Subcutaneous abdominal adipose tissue (tissue), 5 donors: ENCODE data around the gene CDH22.

Experiments
- H3K27ac ChIP-seq: one replicate; pipeline ENCODE4 v1.7.0; 2013; ENCODE audit warnings: low read depth, mild to moderate bottlenecking, inconsistent platforms, low read length, moderate library complexity
- H3K27me3 ChIP-seq, 5 donors: one replicate each; pipeline ENCODE4 v1.7.0; 2013; ENCODE audit warnings: low read length in 5 of 5, inconsistent platforms in 1 of 5; ENCODE audit not compliant: control insufficient read depth in 5 of 5, insufficient read depth in 4 of 5
- H3K36me3 ChIP-seq, 5 donors: one replicate each; pipeline ENCODE4 v1.7.0; 2013; ENCODE audit warnings: low read length in 5 of 5; ENCODE audit not compliant: control insufficient read depth in 5 of 5, insufficient read depth in 5 of 5
- H3K4me1 ChIP-seq, 5 donors: one replicate each; pipeline ENCODE4 v1.7.0; 2013; ENCODE audit warnings: low read length in 5 of 5, mild to moderate bottlenecking in 3 of 5, moderate library complexity in 1 of 5; ENCODE audit not compliant: control insufficient read depth in 5 of 5, insufficient read depth in 5 of 5
- H3K4me3 ChIP-seq, 5 donors: one replicate each; pipeline ENCODE4 v1.7.0; 2013; ENCODE audit warnings: low read length in 5 of 5, low read depth in 1 of 5
- H3K9ac ChIP-seq, 5 donors: one replicate each; pipeline ENCODE4 v1.7.0; 2013; ENCODE audit warnings: low read length in 5 of 5, mild to moderate bottlenecking in 4 of 5, moderate library complexity in 3 of 5
- H3K9me3 ChIP-seq, 5 donors: one replicate each; pipeline ENCODE4 v1.7.0; 2013; ENCODE audit warnings: low read length in 5 of 5; ENCODE audit not compliant: control insufficient read depth in 5 of 5
- donor health status: healthy.
- donor health status: healthy.
- donor health status: healthy.
- donor health status: healthy.
- donor health status: healthy.

The CDH22 gene

DNA sequence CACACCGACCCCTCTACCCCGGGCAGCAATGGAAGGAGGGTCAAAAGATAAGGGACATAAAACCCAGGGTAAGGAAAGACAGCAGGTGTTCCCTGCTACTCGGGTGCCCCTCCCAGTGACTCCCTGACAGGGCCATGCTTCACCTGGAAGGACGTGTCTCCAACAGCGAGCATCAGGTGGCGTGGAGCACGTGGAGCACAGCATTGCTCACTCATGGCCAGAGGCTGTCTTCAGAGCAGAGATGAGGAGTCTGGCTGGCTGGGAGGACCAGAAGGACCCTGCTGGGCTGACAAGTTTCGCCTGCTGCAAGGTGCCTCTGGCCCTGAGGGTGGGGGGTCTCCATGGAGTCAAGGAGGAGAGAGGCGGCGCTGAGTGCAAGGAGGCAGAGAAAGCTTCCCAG is 15.3 kb upstream of the CDH22 start:
- H3K36me3 ChIP-seq: no peaks in the 10 kb centered on the region
- H3K27ac ChIP-seq: no peak overlapping the region
- no peak overlapping the region for H3K4me3 ChIP-seq
- no peaks in the 10 kb centered on the region for H3K9me3 ChIP-seq
- no peak overlapping the region for H3K9ac ChIP-seq
- peaks cover 12 to 33% (median 14%) of the 10 kb centered on the region in 5 donors for H3K27me3 ChIP-seq
- peaks cover 0 to 5% (median 0%) of the 10 kb centered on the region in 5 donors for H3K4me1 ChIP-seq

DNA sequence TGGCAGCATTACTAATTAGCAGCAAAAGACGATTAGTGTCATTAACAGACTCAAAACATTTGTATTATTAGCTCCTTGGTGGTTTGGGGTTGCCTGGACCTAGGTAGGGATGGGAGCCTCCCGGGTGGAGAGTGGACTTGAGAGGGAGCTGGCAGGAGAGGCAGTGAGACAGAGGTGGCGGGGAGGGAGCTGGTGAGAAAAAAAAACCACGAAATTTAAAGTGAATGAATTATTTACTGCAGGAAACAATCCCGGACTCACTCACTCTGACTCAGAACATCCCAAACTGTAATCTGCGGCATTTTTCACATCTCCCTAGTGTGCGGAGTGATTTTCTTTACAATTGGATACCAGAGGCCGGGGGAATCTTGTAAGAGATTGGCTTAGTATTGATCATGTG is 14.3 kb upstream of the CDH22 start:
- Histone ChIP-seq H3K27me3 (peaks cover 16 to 38% (median 18%) of the 10 kb centered on the region in 5 donors), H3K9ac (no peak overlapping the region), H3K4me3 (no peak overlapping the region), H3K27ac (no peak overlapping the region), H3K9me3 (no peaks in the 10 kb centered on the region), H3K4me1 (peaks cover 0 to 5% (median 0%) of the 10 kb centered on the region in 5 donors), H3K36me3 (no peaks in the 10 kb centered on the region)

DNA sequence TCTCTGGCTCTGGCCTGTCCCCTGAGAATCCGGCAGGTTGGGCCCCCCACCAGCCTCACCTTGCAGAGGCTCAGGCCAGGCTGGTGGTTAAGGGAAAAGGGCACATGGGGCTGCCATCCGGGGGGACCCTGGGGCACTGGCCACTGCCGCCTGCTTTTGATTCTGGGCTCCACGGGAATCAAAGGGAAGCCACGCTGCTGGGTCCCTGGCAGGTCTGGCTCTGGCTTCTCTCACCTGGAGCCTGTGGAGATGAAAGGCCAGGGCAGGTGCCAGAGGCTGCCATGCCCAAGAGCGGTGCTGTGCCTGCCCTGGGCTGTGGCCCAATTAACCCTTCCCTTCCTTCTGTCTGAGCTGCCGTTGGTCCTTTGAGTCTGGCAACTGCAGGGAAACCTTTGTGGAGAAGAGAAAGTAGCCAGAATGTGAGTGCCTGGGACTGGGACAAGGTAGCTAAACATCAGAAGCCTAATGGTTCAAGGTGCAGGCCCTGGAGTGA is 9.4 kb upstream of the CDH22 start:
- Histone ChIP-seq H3K36me3 (no peaks in the 10 kb centered on the region), H3K27me3 (peaks cover 44 to 58% (median 52%) of the 10 kb centered on the region in 5 donors), H3K4me1 (peaks cover 0 to 7% (median 2%) of the 10 kb centered on the region in 5 donors), H3K4me3 (no peak overlapping the region), H3K9ac (no peak overlapping the region), H3K27ac (no peak overlapping the region), H3K9me3 (no peaks in the 10 kb centered on the region)

GRCh38 chr20:46316984-46317684 is 8.8 kb upstream of the CDH22 start:
- Histone ChIP-seq H3K4me1 (peaks cover 0 to 8% (median 7%) of the 10 kb centered on the region in 5 donors), H3K9me3 (no peaks in the 10 kb centered on the region), H3K36me3 (no peaks in the 10 kb centered on the region), H3K27ac (no peak overlapping the region), H3K9ac (no peak overlapping the region), H3K27me3 (peaks cover 44 to 62% (median 58%) of the 10 kb centered on the region in 5 donors), H3K4me3 (no peak overlapping the region)

DNA sequence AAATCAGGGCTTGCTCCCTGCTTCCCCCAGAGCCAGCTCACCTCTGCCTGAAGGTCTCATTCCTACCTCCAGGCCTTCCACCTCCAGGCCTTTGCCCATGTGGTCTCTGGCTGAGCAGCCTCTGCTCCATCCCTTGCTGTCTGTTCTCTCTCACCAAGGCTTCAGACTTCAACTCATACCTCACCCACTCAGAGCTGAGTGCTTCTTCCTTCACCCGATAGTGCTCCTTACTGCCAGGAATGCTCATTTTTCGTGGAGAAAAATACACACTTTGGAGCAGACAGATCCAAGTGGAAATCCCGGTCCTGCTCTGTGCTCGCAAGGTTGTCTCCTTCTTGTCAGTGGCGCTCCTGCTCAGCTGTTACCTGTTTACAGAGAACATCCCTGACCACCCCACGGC is 7.0 kb upstream of the CDH22 start:
- Histone ChIP-seq H3K36me3 (no peaks in the 10 kb centered on the region), H3K27me3 (peaks cover 62 to 78% (median 74%) of the 10 kb centered on the region in 5 donors), H3K4me1 (peaks cover 0 to 14% (median 9%) of the 10 kb centered on the region in 5 donors), H3K9ac (no peak overlapping the region), H3K4me3 (no peak overlapping the region), H3K27ac (no peak overlapping the region), H3K9me3 (no peaks in the 10 kb centered on the region)

GRCh38 chr20:46312945-46313861 is 4.9 kb upstream of the CDH22 start:
- no peak overlapping the region for H3K27ac ChIP-seq
- H3K9ac ChIP-seq: no peak overlapping the region
- H3K4me3 ChIP-seq: no peak overlapping the region
- peaks cover 74 to 90% (median 82%) of the 10 kb centered on the region in 5 donors for H3K27me3 ChIP-seq
- peaks cover 0 to 17% (median 11%) of the 10 kb centered on the region in 5 donors for H3K4me1 ChIP-seq
- no peaks in the 10 kb centered on the region for H3K9me3 ChIP-seq
- no peaks in the 10 kb centered on the region for H3K36me3 ChIP-seq

DNA sequence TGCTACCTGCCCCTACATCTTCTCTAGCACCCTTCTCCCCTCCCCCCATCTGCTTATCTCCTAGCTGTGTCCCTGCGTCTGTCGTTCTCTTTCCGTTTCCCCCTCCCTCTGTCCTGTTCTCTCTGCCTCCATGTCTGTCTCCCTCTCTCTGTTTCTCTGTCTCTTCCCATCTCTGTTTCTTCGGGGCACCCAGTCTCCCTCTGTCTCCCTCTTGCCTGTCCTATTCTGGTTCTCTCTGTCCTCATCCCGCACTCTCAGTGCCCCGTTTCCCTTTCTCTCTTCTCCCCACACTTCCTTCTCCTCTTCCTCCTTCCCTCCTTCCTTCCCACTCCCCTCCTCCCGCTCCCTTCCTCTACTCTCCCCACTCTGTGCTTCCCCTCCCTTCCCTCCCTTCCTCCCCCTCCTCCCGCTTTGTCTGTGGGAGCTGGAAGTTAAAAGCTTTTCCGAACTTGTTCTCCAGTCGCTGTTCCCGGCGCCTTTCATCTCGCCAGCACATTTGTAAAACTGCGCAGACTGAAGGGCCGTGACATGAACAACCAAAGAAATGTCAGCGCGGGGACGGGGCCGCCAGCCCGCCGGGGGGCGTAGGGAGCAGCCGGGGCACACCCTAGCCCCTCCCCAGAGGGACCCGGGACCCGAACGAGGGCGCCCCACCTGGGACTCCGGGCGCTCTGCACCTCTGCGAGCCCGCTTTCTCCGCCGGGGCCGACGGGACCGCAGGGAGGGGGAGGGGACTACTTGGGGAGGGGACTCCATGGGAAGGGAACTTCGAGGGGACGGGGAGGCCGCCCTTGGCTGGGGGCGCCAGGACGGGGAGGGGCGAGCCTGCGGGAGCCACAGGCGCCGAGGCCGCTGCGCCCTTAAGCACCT is 4.0 kb upstream of the CDH22 start:
- Histone ChIP-seq H3K9me3 (no peaks in the 10 kb centered on the region), H3K4me3 (no peak overlapping the region), H3K27me3 (peaks cover 71 to 85% (median 78%) of the 10 kb centered on the region in 5 donors), H3K4me1 (peaks cover 0 to 23% (median 15%) of the 10 kb centered on the region in 5 donors), H3K27ac (no peak overlapping the region), H3K36me3 (no peaks in the 10 kb centered on the region), H3K9ac (no peak overlapping the region)

DNA sequence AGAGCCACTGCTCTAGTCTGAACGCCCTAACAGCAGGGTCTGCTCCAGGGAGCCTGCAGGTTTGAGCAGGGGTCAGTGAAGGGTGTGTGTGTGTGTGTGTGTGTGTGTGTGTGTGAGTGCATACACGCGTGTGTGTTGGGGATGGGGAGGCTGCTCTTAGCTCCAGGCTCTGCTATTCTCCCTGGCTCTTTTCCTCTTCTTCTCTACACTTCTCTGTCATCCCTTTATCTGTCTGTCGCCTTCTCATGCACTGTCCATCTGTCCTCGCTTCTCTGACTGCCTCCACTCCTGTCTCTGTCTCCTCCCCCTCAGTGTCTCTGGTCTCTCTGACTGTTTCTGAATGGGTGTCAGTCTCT is 3.4 kb upstream of the CDH22 start:
- Histone ChIP-seq H3K27me3 (peaks cover 72 to 85% (median 78%) of the 10 kb centered on the region in 5 donors), H3K9me3 (no peaks in the 10 kb centered on the region), H3K36me3 (no peaks in the 10 kb centered on the region), H3K4me3 (no peak overlapping the region), H3K9ac (no peak overlapping the region), H3K4me1 (peaks cover 0 to 28% (median 21%) of the 10 kb centered on the region in 5 donors), H3K27ac (no peak overlapping the region)

- Histone ChIP-seq H3K9me3 (no peaks in the 10 kb centered on the region), H3K4me1 (peaks cover 0 to 28% (median 21%) of the 10 kb centered on the region in 5 donors), H3K9ac (no peak overlapping the region), H3K36me3 (no peaks in the 10 kb centered on the region), H3K27me3 (peaks cover 70 to 86% (median 82%) of the 10 kb centered on the region in 5 donors), H3K27ac (no peak overlapping the region), H3K4me3 (no peak overlapping the region)
Measured at GRCh38 chr20:46311039-46311650, 2.8 kb upstream of the CDH22 start.
